NCI-H2171 treated with DMSO at 0.1 percent for 48 hours (cell line): ENCODE data around the gene UPK1B.

Experiments used
- DNase-seq: peaks from one replicate; lab custom pipeline; 2025; lab: John Stamatoyannopoulos, UW

The UPK1B gene

GRCh38 chr3:119176778-119177177 is 3.4 kb downstream of the UPK1B start:
- no peak for DNase-seq

GRCh38 chr3:119177321-119177720 is 3.9 kb downstream of the UPK1B start:
- DNase-seq: no peak

- no peak for DNase-seq
Observed at GRCh38 chr3:119181765-119182164, 8.4 kb downstream of the UPK1B start.

- no peak for DNase-seq
Observed at GRCh38 chr3:119184111-119184510, 10.7 kb downstream of the UPK1B start.

DNA sequence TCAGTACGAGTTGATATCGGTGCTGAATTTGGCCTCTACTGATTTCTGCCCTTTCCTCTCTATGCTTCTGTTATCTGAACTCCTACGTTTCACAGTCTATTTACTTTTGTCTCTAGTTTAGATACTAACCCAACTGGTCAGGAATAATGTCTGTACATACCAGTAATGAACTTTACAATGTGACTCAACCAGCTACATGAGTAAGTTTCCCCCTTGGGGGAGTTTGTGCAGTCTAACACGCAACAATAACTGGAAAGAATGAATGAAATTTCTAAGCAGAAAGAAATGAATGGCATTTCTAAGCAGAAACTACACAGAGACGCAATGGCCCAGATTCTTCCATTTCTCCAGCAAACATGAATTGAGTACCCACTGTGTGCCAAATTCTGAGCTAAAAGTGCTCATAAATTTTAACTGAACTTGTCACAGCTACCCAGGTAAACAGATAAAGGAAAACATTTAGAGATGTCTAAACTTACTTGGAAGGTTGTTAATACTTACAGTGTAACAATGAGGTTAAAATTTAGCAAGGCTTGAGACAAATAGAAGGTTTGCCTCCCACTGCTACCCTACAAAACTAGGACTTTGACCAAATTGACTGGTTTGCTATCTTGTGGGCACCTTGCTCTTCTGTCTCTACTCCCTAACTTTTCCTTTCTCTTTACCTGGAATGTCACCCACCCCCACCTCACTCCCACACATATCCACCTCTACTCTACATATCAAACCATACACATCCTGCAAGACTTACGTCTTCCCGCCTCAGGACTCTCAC is 11.6 kb downstream of the UPK1B start:
- no peak for DNase-seq

DNA sequence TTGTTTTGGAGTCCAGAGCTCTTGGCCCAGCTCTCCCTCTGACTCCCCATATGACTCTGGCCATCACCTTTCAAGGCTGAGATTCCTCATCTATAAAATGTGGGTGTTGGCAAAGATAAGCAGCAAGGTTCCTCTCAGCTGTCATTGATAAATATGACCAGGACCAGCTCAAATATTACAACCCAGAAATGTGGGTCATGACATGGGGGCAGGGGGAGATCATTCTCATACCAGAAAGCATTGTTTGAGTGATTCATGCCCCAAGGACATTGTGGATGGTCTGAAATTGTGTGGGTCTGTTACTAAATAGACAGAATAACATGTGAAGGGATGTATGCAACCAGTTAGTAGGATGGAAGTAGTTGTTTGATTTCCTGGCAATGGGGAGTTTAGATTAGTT is 13.9 kb downstream of the UPK1B start:
- DNase-seq: no peak

DNA sequence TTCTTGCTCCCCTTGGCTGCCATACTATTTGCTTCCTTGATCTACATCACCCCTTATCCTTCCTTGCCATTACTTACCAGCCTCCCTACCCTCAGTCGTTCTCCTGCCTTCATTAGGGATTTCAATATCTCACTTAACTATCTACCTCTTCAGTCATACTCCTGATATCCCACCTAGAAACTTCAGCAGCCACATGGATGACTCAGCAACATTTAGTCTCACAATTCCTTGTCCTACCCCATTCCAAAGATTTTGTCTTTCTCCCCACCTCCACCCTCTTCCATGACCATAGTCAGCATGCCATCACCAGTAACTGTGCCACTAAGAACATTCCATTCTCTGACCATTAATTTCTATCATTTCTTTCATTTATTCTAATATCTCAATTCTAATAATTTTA is 18.4 kb downstream of the UPK1B start:
- no peak for DNase-seq

- no peak for DNase-seq
Observed at GRCh38 chr3:119194237-119195150, 21.1 kb downstream of the UPK1B start.

DNA sequence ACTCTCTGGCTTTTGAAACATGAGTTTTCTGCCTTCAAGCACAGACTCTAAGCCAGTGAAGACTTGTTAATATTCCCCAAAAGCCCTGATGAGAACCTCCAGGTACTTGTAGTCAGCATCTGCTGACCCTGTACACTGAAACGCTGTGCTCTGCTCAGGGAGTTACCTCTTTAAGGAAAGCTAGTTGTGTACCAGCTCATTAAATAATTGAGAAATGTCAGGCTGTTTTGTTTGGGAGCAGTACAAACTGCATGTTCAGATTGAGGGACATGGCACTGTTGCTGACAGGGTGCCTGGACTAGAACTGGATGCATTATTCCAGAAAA is 21.7 kb downstream of the UPK1B start:
- no peak for DNase-seq

- DNase-seq: no peak
Observed at GRCh38 chr3:119195911-119196310, 22.5 kb downstream of the UPK1B start.

DNA sequence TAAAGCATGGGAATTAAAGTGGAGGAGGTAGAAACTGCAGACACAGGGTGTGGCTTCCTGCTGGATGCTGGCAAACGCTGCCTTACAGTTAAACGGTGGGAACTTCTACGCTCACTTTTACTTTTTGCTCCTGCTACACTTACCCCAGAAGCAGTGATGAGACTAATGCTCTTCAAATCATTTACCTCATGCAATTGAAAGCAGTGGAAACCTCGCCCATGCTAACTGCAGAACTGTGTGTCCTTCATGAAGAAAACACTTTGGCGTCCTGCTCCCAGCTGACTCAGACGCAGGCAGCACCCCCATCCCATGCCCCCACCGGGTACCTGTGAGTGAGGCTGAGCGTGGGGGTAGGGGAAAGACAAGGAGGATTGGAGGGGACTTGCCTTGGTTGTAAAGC is 31.8 kb downstream of the UPK1B start:
- DNase-seq: no peak

GRCh38 chr3:119205685-119206084 is 32.3 kb downstream of the UPK1B start:
- DNase-seq: no peak

DNA sequence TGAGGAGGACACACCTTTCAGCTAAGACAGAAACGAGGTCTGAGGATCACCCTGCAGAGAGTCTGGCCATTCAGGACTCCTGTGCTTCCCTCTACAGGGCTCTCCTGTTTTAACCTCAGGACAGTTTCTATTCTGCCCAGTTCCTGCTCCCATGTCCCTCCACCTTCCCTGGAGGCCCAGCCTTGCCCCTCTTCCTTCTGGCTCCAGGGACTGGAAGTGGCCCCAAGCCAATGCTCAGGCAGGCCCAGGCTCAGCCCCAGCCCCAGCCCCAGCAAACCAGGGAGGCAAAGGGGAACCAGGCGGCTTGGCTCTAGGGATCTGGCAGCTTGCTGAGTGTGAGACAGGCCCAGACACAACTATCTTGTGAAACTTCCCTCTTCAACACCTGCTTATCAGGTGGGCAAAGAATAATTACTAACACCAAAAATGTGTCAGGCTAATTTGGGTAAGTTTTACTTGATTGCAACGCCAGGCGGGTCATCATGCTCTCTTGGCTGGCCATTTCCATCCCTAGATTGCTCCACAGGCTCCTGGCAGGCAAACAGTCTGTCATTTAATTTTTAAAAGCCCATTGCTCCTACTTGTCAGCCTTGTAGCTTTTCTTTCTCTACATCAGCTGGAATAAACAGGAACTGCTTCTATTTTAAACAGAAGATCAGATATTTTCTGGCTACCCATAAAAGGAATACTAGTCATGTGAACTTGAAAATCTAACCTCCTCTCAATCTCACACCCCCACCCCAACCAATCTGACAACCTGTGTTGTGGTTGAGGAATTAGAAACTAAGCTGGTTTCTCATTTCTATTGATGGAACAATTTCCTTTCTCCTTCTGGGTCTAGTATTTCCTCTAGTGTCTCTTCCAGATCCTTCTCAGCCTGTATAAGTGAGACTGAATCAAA is 33.5 kb downstream of the UPK1B start:
- DNase-seq: peak; percentile 80

DNA sequence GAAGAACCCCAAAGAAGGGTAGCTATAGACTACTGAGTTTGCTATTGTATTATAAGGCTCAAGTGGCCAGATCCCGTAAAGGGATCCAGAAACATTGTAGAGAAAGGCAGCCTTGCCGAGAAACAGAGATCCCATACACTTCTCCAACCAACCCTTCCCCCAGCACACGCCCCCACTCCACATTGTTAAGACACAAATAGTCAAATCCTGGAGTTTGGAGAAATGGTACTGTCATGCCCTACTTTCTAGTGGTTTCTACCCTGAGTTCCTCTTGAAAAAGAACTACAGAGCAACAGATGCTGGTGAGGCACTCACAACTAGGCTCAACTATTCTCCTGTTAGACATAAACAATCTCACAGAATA is 34.1 kb downstream of the UPK1B start:
- no peak for DNase-seq

DNA sequence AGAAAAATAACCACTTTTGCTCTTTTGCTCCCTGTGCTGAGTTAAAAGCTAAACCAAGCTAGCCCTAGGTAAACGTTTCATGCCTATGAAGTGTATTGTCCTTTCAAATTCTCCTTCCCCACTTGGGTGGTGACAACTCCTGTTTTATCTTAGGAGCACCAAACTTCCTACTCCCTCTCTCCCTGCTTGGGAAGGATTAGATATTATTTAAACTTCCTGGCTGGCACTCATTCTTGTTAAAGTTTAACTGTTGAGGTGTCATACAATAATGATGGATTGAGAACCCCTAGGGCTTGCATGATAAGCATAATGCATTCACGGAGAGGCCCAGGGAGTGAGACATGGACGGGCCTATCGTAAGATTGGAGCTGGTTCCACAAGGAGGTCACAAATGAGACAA is 37.8 kb downstream of the UPK1B start:
- DNase-seq: no peak

DNA sequence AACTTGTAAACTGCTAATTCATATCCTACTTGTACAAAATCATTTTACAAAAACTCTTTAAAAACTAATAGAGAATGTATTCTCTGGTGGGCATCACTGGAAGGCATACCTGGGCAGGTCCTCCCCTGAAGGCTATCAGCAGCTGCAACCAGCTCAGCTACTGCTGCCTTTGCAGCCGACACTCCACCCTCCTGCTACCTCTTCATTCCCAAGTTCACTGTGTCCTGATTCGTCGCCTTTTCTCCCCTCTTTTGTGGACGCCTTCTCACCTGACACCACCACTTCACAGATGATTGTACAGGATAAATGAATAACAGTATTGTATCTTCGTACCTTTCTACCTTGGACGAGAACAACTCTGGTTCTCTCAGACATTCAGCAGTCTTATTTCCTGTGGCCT is 38.4 kb downstream of the UPK1B start:
- DNase-seq: no peak

GRCh38 chr3:119219069-119219468 is 45.7 kb downstream of the UPK1B start:
- no peak for DNase-seq

DNA sequence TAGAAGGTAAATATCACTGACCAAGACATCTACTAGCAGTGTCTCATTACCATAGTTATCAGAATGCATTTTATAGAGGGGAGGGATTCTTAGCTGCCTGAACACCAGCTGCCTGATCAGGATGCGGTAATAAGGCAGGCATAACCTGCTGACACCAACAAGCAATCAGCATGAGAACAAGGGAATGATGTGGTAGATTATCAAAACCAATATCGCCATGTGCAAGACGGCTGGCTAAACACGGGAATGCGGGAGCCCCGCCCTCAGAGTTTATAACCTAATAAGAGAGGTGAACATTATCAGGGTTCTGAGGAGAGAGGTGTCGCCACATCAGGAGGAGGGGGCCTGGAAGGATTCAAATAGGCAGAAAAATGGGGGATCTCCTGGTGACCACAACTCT is 46.8 kb downstream of the UPK1B start:
- DNase-seq: no peak

GRCh38 chr3:119220970-119221667 is 47.7 kb downstream of the UPK1B start:
- no peak for DNase-seq

- no peak for DNase-seq
Observed at GRCh38 chr3:119221779-119222320, 48.5 kb downstream of the UPK1B start.

- DNase-seq: no peak
Observed at GRCh38 chr3:119222391-119222790, 49.0 kb downstream of the UPK1B start.

DNA sequence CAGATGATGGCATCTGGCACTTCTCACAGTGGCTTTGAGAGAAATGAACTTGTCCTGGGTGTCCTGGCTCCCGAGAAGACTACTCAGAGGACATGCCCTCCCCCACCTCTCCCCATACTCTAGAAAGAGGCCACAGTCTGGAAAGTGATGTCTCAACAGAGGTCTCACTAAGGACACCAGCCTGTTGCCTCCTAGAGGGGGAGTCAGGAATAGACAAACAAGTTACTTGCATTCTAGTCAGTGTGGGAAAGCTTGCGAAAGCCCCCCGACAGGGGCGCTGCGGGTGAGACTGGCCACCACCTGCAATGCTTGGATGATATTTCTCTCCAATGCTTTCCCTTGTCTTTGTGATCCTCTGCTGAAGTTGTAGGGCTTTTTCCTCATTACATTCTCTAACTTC is 50.1 kb downstream of the UPK1B start:
- no peak for DNase-seq
